Thyroid gland (tissue), 4 donors: Measurements from ENCODE around the gene UNCX.

Experiments used
- CTCF ChIP-seq, 6 experiments: fragments of 200-600 bp in 3 of 6; fragments of 450-650 bp in 3 of 6; sonication (generic) in 3 of 6; IDR thresholded peaks; one replicate each; pipeline ENCODE4 v1.5.1; 2016 to 2019; ENCODE audit warnings: antibody characterized with exemption in 6 of 6, mild to moderate bottlenecking in 2 of 6, inconsistent platforms in 1 of 6, moderate library complexity in 1 of 6
- POLR2A ChIP-seq, 2 donors: fragments of 450-650 bp; IDR thresholded peaks; one replicate each; pipeline ENCODE4 v1.6.1; 2017; ENCODE audit warnings: antibody characterized with exemption in 2 of 2, mild to moderate bottlenecking in 2 of 2, moderate library complexity in 1 of 2

- TF ChIP-seq CTCF (IDR thresholded peaks at IDR 0.05) (no peak), POLR2A (IDR thresholded peaks at IDR 0.05) (no peak)
Observed at GRCh38 chr7:1276626-1277175, 44.0 kb downstream of the UNCX start.
